ENCODE measurements around the gene WASF2.
A peak's percentile ranks its signal among the peaks of the same experiment; 100 is the strongest.

The WASF2 gene

GRCh38 chr1:27525296-27526272, 35.6 kb upstream of the WASF2 start:
- TF ChIP-seq TEAD4 (IDR thresholded peaks at IDR 0.05) = no peak
- no peak for TF ChIP-seq FOXM1 (IDR thresholded peaks at IDR 0.05; ENCODE audit: borderline replicate concordance, low read depth)
- TF ChIP-seq RAD21 (IDR thresholded peaks at IDR 0.05; ENCODE audit: low read depth) = no peak
- TF ChIP-seq NFIC (IDR thresholded peaks at IDR 0.05) = no peak
- TF ChIP-seq TCF12 (IDR thresholded peaks at IDR 0.05; ENCODE audit: low read depth) = no peak
- no peak for TF ChIP-seq MAX (IDR thresholded peaks at IDR 0.05)
- TF ChIP-seq REST (IDR thresholded peaks at IDR 0.05; ENCODE audit: low read depth) = no peak
- no peak for TF ChIP-seq ZBTB7A (IDR thresholded peaks at IDR 0.05; ENCODE audit: low read depth)
- no peak for TF ChIP-seq EP300 (IDR thresholded peaks at IDR 0.05; ENCODE audit: borderline replicate concordance)
- TF ChIP-seq YY1 (IDR thresholded peaks at IDR 0.05; ENCODE audit: low read depth) = no peak
- no peak for TF ChIP-seq CEBPB (IDR thresholded peaks at IDR 0.05)
- TF ChIP-seq TAF1 (IDR thresholded peaks at IDR 0.05; ENCODE audit: low read depth) = no peak

GRCh38 chr1:27523337-27524020, 33.5 kb upstream of the WASF2 start:
- TF ChIP-seq USF1 (IDR thresholded peaks at IDR 0.05) (no peak), NFIC (IDR thresholded peaks at IDR 0.05) (no peak), YY1 (IDR thresholded peaks at IDR 0.05; ENCODE audit: low read depth) (no peak), REST (IDR thresholded peaks at IDR 0.05; ENCODE audit: low read depth) (no peak), CEBPB (IDR thresholded peaks at IDR 0.05) (no peak), RAD21 (IDR thresholded peaks at IDR 0.05; ENCODE audit: low read depth) (no peak), ZBTB7A (IDR thresholded peaks at IDR 0.05; ENCODE audit: low read depth) (no peak), MAX (IDR thresholded peaks at IDR 0.05) (no peak), TAF1 (IDR thresholded peaks at IDR 0.05; ENCODE audit: low read depth) (no peak), TEAD4 (IDR thresholded peaks at IDR 0.05) (no peak), CREB1 (IDR thresholded peaks at IDR 0.05; ENCODE audit: low read depth) (no peak), TCF12 (IDR thresholded peaks at IDR 0.05; ENCODE audit: low read depth) (no peak), EP300 (IDR thresholded peaks at IDR 0.05; ENCODE audit: borderline replicate concordance) (no peak), EGR1 (IDR thresholded peaks at IDR 0.05) (no peak), FOXM1 (IDR thresholded peaks at IDR 0.05; ENCODE audit: borderline replicate concordance, low read depth) (no peak)

GRCh38 chr1:27522432-27523336, 32.7 kb upstream of the WASF2 start:
- TF ChIP-seq RAD21 (IDR thresholded peaks at IDR 0.05; ENCODE audit: low read depth) (peak; percentile 14; the same call in 1 of the 2 replicates), REST (IDR thresholded peaks at IDR 0.05; ENCODE audit: low read depth) (no peak)

Data from Ishikawa (cell line).